ENCODE results near the gene SUPT4H1. TPM values are rescaled to one million over a fixed set of nuclear protein-coding genes. Genes with fewer than 3 reads are reported as not detected.

Gene SUPT4H1
- total and polyA plus RNA-seq, 9 of the 15 experiments (the other 6 are each of a cell fraction or from before 2014, with no cell fraction given): 62.1 to 320 (median 117) TPM

DNA sequence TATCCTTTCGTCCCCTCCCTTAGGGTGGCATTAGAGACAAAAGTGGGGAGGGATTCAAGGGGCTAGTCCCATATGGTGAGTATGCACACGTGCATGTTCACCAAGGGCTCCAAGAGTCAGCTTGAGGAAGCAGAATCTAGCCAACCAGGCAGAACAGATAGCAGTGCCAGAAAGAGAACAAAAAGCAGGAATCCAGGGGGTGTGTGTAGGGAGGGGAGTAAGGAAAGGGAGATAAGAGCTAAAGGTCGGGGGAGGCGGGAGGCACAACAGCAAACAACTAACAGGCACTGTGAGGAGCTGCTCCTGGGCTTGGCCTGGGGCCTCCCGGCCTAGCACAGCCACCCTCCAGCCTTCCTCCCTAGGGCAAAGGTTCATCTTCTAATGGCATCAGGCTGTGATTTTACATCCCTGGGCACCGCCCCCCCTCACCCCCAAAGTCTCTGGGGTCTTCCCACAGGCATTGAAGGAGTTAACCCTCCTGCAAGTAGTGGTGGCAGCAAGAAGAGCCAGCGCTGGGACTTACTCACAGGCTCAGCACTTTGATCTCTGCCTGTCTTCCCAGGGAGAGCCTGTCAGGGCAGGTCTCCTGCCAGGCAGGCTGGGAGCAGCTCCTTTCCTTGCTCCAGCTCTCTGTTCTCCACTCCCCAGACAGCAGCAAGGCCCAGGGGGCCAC is 12.4 kb upstream of the SUPT4H1 start (continued):
- TF ChIP-seq, protein P1, sequence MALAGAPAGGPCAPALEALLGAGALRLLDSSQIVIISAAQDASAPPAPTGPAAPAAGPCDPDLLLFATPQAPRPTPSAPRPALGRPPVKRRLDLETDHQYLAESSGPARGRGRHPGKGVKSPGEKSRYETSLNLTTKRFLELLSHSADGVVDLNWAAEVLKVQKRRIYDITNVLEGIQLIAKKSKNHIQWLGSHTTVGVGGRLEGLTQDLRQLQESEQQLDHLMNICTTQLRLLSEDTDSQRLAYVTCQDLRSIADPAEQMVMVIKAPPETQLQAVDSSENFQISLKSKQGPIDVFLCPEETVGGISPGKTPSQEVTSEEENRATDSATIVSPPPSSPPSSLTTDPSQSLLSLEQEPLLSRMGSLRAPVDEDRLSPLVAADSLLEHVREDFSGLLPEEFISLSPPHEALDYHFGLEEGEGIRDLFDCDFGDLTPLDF (CRISPR knock-in tag; IDR thresholded peaks at IDR 0.05): no peak
- TF ChIP-seq ZKSCAN8 (CRISPR knock-in tag; IDR thresholded peaks at IDR 0.05) (no peak), MCM3 (IDR thresholded peaks at IDR 0.05) (no peak), ZNF79 (CRISPR knock-in tag; IDR thresholded peaks at IDR 0.05; ENCODE audit: low read depth) (no peak), ZNF75A (CRISPR knock-in tag; IDR thresholded peaks at IDR 0.05) (no peak), NBN (IDR thresholded peaks at IDR 0.05; ENCODE audit: low read depth) (peak; percentile 80), HDAC3 (IDR thresholded peaks at IDR 0.05; ENCODE audit: borderline replicate concordance, partially characterized antibody) (peak; percentile 44), ZNF41 (CRISPR knock-in tag; conservative IDR thresholded peaks at IDR 0.05) (no peak), ASH1L (IDR thresholded peaks at IDR 0.05; ENCODE audit: borderline replicate concordance, low read depth, partially characterized antibody) (no peak), ZNF639 (CRISPR knock-in tag; conservative IDR thresholded peaks at IDR 0.05 in 1 of 2, IDR thresholded peaks at IDR 0.05 in 1 of 2) (peak in 1 of 2 experiments; percentile 63; a peak in 2 of 4 replicates), RHOXF2B (CRISPR knock-in tag; conservative IDR thresholded peaks at IDR 0.05) (0 out of 2 replicates have a peak, but pooled peaks have one; percentile 24), ZNF431 (CRISPR knock-in tag; IDR thresholded peaks at IDR 0.05) (no peak), ZFX (CRISPR knock-in tag; IDR thresholded peaks at IDR 0.05) (peak; percentile 86), ZNF217 (CRISPR knock-in tag; IDR thresholded peaks at IDR 0.05) (no peak), MEF2A (IDR thresholded peaks at IDR 0.05; ENCODE audit: control insufficient read depth, low read depth, low read length) (no peak), NCOA2 (IDR thresholded peaks at IDR 0.05; ENCODE audit: partially characterized antibody in 2 of 2) (no peak), SMAD4 (CRISPR knock-in tag; conservative IDR thresholded peaks at IDR 0.05) (peak; percentile 55; the same call in 1 of the 2 replicates), ZNF395 (CRISPR knock-in tag; IDR thresholded peaks at IDR 0.05) (no peak), GTF2E2 (tag; IDR thresholded peaks at IDR 0.05) (no peak), ZC3H11A (IDR thresholded peaks at IDR 0.05; ENCODE audit: low read depth, low read length) (no peak)
- TF ChIP-seq, protein P2, sequence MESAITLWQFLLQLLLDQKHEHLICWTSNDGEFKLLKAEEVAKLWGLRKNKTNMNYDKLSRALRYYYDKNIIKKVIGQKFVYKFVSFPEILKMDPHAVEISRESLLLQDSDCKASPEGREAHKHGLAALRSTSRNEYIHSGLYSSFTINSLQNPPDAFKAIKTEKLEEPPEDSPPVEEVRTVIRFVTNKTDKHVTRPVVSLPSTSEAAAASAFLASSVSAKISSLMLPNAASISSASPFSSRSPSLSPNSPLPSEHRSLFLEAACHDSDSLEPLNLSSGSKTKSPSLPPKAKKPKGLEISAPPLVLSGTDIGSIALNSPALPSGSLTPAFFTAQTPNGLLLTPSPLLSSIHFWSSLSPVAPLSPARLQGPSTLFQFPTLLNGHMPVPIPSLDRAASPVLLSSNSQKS (CRISPR knock-in tag; IDR thresholded peaks at IDR 0.05): no peak
- TF ChIP-seq, protein P3, sequence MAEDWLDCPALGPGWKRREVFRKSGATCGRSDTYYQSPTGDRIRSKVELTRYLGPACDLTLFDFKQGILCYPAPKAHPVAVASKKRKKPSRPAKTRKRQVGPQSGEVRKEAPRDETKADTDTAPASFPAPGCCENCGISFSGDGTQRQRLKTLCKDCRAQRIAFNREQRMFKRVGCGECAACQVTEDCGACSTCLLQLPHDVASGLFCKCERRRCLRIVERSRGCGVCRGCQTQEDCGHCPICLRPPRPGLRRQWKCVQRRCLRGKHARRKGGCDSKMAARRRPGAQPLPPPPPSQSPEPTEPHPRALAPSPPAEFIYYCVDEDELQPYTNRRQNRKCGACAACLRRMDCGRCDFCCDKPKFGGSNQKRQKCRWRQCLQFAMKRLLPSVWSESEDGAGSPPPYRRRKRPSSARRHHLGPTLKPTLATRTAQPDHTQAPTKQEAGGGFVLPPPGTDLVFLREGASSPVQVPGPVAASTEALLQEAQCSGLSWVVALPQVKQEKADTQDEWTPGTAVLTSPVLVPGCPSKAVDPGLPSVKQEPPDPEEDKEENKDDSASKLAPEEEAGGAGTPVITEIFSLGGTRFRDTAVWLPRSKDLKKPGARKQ (CRISPR knock-in tag; IDR thresholded peaks at IDR 0.05): no peak
